Heart right ventricle (tissue), 16 donors: ENCODE results near the gene TRABD2B. TPM values are rescaled to one million over a fixed set of nuclear protein-coding genes. Genes with fewer than 3 reads are reported as not detected.
A peak's percentile ranks its signal among the peaks of the same experiment; 100 is the strongest.

ENCODE experiments used
- ATAC-seq, 8 donors: fragments of 200-7000 bp; cut with Tn5 transposase; one replicate each; pipeline ENCODE4 v1.9.1; 2020; ENCODE audit warnings: mild to moderate bottlenecking in 8 of 8, moderate library complexity in 8 of 8, moderate number of reproducible peaks in 1 of 8
- DNase-seq, 2 donors: peaks; one replicate each; pipeline ENCODE4 v3.0.0-alpha.2; 2020
- H3K27ac ChIP-seq, 10 donors: fragments of 200-600 bp; sonication (generic) in 2 of 10; one replicate each; pipeline versions ENCODE4 v1.5.0 to v1.8.0; 2020 to 2022; ENCODE audit warnings: mild to moderate bottlenecking in 3 of 10
- H3K27me3 ChIP-seq, 7 donors: fragments of 200-600 bp; one replicate each; pipeline ENCODE4 v1.8.0; 2021 to 2022; ENCODE audit warnings: mild to moderate bottlenecking in 2 of 7
- H3K36me3 ChIP-seq, 9 donors: fragments of 200-600 bp; sonication (generic) in 1 of 9; one replicate each; pipeline versions ENCODE4 v1.5.0 to v1.8.0; 2020 to 2022; ENCODE audit warnings: mild to moderate bottlenecking in 2 of 9
- H3K4me1 ChIP-seq, 9 donors: fragments of 200-600 bp; sonication (generic) in 1 of 9; one replicate each; pipeline versions ENCODE4 v1.5.0 to v1.8.0; 2020 to 2022; ENCODE audit warnings: mild to moderate bottlenecking in 4 of 9
- H3K4me3 ChIP-seq, 10 donors: fragments of 200-600 bp; sonication (generic) in 2 of 10; one replicate each; pipeline versions ENCODE4 v1.5.0 to v1.8.0; 2020 to 2022; ENCODE audit warnings: mild to moderate bottlenecking in 7 of 10, moderate library complexity in 2 of 10
- H3K9me3 ChIP-seq, 11 donors: fragments of 200-600 bp in 10 of 11; sonication (generic) in 2 of 11; one replicate each; pipeline versions ENCODE4 v1.5.0 to v1.8.0; 2013 to 2022; ENCODE audit warnings: mild to moderate bottlenecking in 2 of 11, control low read depth in 1 of 11, moderate library complexity in 1 of 11
- WGBS, 2 donors: extraction: QIAGEN DNeasy Blood & Tissue Kit; methylation state at CpG; one replicate each; pipeline ENCODE4 v1.1.7; 2013; ENCODE audit warnings: inconsistent platforms in 1 of 2; 5-methylcytosine and 5-hydroxymethylcytosine counted together
- intact Hi-C, 10 donors: fragments of 100-400 bp; cut with DNase I; formaldehyde crosslinking; loops; one replicate each; pipeline versions ENCODE4 v1.11.1 to v1.14.2; 2022
- polyA plus RNA-seq, 2 donors: library from polyadenylated mRNA; stranded (reverse); fragments of 200-250 nt; gene quantifications; one replicate each; pipeline ENCODE4 v1.2.3, GENCODE V29; 2013
- total RNA-seq, 10 donors: library from RNA; stranded (reverse); fragmentation: NEBNext Ultra II Directional in 3 of 10; extraction: Animal tissue kit (Norgen Biotek cat#: 25700) in 3 of 10; gene quantifications; one replicate each; pipeline versions ENCODE4 v1.2.1 to v1.2.4, GENCODE V29; 2021 to 2023
- TF ChIP-seq, protein P1 (sequence below), 9 donors: fragments of 200-600 bp; sonication (generic) in 2 of 9; IDR thresholded peaks; one replicate each; pipeline versions ENCODE4 v1.5.0 to v1.8.0; 2021 to 2022; ENCODE audit warnings: antibody characterized with exemption in 9 of 9, mild to moderate bottlenecking in 5 of 9, moderate library complexity in 1 of 9
- donor health status: Arrhythmogenic right ventricular cardiomyopathy.
- donor health status: ischemic (EF 13 %, LVEDD 7.1; RV severe dilation, severe dysfunction).
- donor health status: healthy with polysubstance abuse.
- donor health status: DM: no; HTN: yes; CAD: no.
- donor health status: DM: no; HTN: no; CAD: no.
- donor health status: ischemic (EF 25% LVEDD 6.9; RV normal size, moderate dysfunction).
- donor health status: ischemic (EF 25% LVEDD 5.7; RV mildly dilated, moderate dysfunction).
- donor health status: healthy.
- donor health status: DM: yes; HTN: yes; CAD: no.
- donor health status: Ischemic cardiomyopathy.
- donor health status: ischemic (EF 35%, LVEDD 5.7; RV mildly dilated, moderate dysfunction).
- donor health status: nonischemic (EF 11% LVEDD 7.7; RV severe dilation, severe dysfunction).
- donor health status: DM: yes; HTN: yes; CAD: no.
- donor health status: PGD.
- donor health status: ischemic (EF 29% LVEDD 5.4; RV normal size, mild dysfunction).
- donor health status: nonischemic (EF 23%, LVEDD 6.1; RV moderate dilation, normal function).

Gene TRABD2B
- total and polyA plus RNA-seq, 12 donors = 0.21 to 1.1 (median 0.53) TPM

DNA sequence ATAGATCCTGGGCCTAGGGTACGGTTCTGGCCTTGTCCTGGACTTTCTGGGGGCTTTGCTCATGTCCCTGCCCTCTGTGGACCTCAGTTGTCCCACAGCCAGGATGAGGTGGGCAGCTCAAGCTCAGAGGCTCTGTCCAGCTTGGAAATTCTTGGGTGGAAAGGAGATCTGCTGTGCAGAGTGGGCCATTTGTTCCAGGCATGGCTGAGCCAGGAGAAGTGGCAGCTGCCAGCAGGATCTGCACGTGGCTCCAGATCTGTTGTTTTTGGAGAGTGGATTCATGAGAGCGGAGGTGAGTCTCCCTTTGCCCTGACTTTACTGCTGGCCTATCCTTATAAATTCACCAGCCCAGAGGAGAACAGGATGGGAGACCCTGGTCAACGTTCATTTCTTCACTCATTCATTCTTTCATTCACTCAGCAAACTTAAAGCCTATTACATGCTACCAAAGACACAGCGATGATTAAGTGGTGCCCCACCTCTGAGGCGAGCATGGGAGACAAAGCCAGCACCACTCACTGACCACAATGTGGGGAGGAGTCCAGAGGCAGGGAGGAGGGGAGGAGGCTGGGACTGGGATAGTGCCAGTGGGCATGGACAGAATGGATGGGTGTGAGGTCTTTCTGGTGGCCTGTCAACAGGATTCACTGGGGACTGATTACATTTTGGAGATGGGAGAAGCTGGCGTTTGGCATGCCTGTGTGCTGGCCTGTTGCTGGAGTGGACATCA lies 205.1 kb downstream of the TRABD2B start:
- Histone ChIP-seq H3K36me3 (no peaks in the 10 kb centered on the region), H3K9me3 (no peaks in the 10 kb centered on the region), H3K27me3 (no peaks in the 10 kb centered on the region), H3K27ac (no peak overlapping the region), H3K4me3 (no peak overlapping the region), H3K4me1 (peaks cover 0 to under 1% (median 0%) of the 10 kb centered on the region in 9 donors)
- WGBS, 2 donors = 82 to 86% methylated on average over 7 of the region's 7 CpGs
- DNase-seq (no peak), ATAC-seq (no peak)
- intact Hi-C loops = no loop called here
- TF ChIP-seq, protein P1, sequence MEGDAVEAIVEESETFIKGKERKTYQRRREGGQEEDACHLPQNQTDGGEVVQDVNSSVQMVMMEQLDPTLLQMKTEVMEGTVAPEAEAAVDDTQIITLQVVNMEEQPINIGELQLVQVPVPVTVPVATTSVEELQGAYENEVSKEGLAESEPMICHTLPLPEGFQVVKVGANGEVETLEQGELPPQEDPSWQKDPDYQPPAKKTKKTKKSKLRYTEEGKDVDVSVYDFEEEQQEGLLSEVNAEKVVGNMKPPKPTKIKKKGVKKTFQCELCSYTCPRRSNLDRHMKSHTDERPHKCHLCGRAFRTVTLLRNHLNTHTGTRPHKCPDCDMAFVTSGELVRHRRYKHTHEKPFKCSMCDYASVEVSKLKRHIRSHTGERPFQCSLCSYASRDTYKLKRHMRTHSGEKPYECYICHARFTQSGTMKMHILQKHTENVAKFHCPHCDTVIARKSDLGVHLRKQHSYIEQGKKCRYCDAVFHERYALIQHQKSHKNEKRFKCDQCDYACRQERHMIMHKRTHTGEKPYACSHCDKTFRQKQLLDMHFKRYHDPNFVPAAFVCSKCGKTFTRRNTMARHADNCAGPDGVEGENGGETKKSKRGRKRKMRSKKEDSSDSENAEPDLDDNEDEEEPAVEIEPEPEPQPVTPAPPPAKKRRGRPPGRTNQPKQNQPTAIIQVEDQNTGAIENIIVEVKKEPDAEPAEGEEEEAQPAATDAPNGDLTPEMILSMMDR (IDR thresholded peaks at IDR 0.05) = no peak

DNA sequence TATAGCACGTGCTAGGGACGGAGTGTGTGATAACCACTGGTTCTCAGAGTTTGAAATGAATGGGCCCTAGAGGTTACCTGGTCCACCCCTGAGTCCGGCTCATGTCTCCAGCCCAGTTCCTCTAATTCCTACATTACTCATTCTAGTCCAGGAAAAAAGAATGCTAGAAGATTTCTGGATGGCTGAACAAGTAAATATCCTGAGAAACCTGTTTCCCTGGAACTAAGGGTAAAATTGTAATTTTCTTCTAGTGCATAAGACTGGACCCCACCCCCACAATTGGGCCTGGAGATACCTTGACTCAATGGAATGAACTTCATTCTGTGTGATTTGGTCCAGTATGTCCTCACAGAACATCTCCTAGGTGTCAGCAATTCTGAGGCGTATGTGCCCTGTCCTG lies 208.4 kb downstream of the TRABD2B start:
- 89 to 95% methylated on average over 4 of the region's 4 CpGs for WGBS, 2 donors
- H3K36me3 ChIP-seq = no peaks in the 10 kb centered on the region
- H3K4me3 ChIP-seq = no peak overlapping the region
- no peaks in the 10 kb centered on the region for H3K9me3 ChIP-seq
- no peak overlapping the region for H3K27ac ChIP-seq
- H3K27me3 ChIP-seq = no peaks in the 10 kb centered on the region
- no peak for DNase-seq
- no peak for ATAC-seq
- TF ChIP-seq, protein P1 (IDR thresholded peaks at IDR 0.05) = no peak
- intact Hi-C loops = loop anchor here in 5 of 10 donors (5.0 to 10.0 kb wide), 5 partner anchors 146 to 274 kb away; partner anchors contain the start of gene TRABD2B (in 4 of the 5)
- H3K4me1 ChIP-seq = peaks cover 3 to 27% (median 22%) of the 10 kb centered on the region in 9 donors

DNA sequence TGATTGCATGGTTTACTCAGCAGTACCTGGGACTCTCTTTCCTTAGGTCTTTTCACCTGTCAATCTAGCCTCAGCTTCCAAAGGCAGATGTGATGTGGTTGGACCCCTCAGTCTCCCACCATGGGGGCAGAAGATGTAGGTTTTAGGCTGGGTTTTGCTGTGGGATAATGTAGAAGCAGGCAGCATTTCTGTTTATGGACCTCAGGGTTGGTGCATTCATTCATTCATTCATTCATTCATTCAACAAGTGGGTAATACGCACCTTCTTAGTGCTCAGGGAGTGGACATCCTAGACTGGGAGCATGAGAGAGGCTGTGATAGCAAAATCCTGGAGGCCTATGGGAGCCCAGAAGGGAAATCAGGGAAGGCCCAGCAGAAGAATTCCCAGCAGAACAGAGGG lies 209.6 kb downstream of the TRABD2B start:
- no peak overlapping the region for H3K4me3 ChIP-seq
- DNase-seq (no peak), ATAC-seq (no peak)
- intact Hi-C loops = loop anchor here in 5 of 10 donors (5.0 to 10.0 kb wide), 5 partner anchors 147 to 275 kb away; partner anchors contain the start of gene TRABD2B (in 4 of the 5)
- WGBS, 2 donors = 95 to 96% methylated on average over 1 of the region's 1 CpG
- no peaks in the 10 kb centered on the region for H3K9me3 ChIP-seq
- H3K27ac ChIP-seq = no peak overlapping the region
- TF ChIP-seq, protein P1 (IDR thresholded peaks at IDR 0.05) = no peak
- no peaks in the 10 kb centered on the region for H3K27me3 ChIP-seq
- H3K36me3 ChIP-seq = no peaks in the 10 kb centered on the region
- H3K4me1 ChIP-seq = peaks cover 3 to 38% (median 25%) of the 10 kb centered on the region in 9 donors

DNA sequence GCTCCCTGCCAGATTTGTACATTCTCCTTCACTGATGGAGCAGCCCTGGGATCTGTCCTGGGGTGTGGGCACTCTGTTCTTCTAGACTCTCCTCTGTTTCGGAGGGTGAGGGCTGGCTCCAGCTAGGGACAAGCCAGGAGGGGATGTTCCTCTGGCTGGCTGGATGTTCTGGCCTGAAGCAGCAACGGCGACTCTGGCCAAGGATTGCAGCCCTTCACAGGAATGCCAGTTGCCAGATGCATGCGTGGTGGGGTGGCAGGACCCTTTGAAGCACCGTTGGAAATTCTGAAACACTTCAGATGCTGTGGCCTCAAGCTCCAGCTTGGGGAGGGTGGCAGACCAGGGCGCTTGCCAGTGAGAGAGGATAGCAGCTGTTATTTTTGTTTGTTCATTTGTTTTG lies 210.9 kb downstream of the TRABD2B start:
- Histone ChIP-seq H3K4me1 (peaks cover 3 to 50% (median 32%) of the 10 kb centered on the region in 9 donors), H3K9me3 (no peaks in the 10 kb centered on the region), H3K36me3 (no peaks in the 10 kb centered on the region), H3K4me3 (no peak overlapping the region), H3K27me3 (no peaks in the 10 kb centered on the region), H3K27ac (peak overlapping the region in 3 of 10 donors; percentile 0 to 24 (median 3))
- TF ChIP-seq, protein P1 (IDR thresholded peaks at IDR 0.05) = no peak
- ATAC-seq (peak in 1 of 8 donors; percentile 12), DNase-seq (no peak)
- intact Hi-C loops = loop anchor here in 5 of 10 donors (5.0 to 10.0 kb wide), 5 partner anchors 148 to 276 kb away; partner anchors contain the start of gene TRABD2B (in 4 of the 5)
- WGBS, 2 donors = 72 to 74% methylated on average over 6 of the region's 6 CpGs
